NCI-H345 treated with DMSO at 0.1 percent for 48 hours (cell line): ENCODE results near the gene CDC42EP3.

Source experiments
- DNase-seq: peaks from one replicate; lab custom pipeline; 2025; ENCODE audit not compliant: unreplicated experiment; lab: John Stamatoyannopoulos, UW

The CDC42EP3 gene

DNA sequence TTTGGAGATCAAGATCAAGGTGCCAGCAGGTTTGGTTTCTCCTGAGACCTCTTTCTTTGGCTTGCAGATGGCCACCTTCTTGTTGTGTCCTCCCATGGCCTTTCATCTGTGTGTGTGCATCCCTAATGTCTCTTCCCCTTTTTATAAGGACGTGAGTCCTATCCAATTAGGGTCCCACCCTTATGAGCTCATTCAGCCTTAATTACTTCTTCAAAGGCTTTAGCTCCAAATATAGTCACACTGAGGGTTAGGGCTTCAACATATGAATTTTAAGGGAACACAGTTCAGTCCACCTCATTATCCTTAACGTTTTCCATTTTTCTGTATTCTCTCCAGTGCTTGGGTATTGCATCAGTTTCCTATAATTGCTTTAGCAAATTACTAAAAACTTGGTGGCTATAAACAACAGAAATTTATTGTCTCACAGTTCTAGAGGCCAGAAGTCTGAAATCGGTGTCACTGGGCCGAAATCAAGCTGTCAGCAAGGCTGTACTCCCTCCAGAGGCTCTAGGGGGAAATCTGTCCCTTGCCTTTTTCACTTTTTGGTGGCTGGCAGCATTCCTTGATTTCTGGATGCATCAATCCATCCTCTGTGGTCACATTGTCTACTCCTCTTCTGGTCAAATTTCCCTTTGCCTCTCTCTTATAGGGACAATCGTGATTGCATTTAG, 34.1 kb downstream of the CDC42EP3 start:
- DNase-seq = no peak

DNA sequence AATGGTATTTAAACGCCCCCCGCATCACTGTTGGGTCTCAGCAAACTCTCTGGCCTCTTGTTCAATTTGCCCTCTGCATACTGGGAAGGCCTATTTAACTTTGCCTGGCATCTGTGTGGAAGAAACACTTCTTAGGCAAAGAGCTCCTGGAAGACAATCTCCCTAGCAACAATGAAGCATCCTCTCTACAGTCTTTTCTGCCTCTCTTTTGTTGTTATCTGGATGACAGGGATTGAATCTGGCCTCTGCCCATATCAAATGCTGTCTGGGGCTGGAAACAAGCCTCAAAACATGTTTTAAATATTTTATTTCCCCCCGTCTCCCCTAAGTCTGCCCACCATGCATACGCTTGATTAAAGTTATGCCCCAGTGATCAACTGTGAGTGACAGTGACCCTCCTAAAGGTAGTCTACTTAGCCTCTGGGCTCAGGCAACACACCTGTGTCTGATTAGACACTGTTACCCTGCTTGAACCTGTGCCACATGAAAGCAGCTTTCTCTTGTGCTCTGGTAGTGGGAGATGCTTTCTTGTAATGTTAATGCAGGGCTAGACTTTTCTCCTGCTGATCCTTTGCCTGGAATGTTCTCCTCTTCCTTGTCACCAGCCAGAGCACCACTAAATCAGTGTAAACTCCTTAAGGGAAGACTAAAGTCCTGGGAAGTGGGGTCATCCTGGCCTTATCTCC, 34.9 kb downstream of the CDC42EP3 start:
- DNase-seq = no peak

DNA sequence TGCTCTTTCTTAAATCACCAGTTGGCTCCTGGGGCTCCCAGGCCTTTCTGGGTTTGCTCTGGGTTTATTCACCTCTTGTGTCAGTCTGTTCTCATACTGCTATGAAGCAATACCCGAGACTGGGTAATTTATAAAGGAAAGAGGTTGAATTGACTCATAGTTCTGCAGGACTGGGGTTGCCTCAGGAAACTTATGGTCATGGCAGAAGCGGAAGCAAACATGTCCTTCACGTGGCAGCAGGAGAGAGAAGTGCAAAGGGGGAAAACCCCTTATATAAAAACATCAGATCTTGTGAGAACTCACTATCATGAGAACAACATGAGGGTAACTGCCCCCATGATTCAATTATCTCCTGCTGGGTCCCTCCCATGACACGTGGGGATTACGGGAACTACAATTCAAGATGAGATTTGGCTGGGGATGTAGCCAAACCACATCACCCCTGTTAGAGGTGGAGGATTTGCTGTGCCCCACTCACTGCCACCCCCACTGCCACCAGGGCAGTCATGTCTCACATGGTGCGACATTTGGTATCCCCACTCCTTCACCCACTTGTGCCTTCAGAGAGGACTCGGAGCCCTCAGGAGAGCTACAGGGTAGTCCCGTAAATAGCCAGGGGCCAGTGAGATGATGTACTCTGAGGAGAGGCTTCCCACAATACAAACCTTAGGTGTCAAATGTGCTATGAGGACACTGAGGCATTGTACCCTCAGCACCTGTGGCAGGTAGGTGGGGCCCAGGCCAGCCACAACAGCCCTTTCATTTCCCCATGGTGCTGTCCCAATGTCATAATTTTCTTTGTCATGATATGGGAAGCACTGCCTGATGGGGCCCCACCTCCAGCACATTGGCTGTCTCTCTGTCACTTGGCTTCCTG, 35.7 kb downstream of the CDC42EP3 start:
- no peak for DNase-seq

DNA sequence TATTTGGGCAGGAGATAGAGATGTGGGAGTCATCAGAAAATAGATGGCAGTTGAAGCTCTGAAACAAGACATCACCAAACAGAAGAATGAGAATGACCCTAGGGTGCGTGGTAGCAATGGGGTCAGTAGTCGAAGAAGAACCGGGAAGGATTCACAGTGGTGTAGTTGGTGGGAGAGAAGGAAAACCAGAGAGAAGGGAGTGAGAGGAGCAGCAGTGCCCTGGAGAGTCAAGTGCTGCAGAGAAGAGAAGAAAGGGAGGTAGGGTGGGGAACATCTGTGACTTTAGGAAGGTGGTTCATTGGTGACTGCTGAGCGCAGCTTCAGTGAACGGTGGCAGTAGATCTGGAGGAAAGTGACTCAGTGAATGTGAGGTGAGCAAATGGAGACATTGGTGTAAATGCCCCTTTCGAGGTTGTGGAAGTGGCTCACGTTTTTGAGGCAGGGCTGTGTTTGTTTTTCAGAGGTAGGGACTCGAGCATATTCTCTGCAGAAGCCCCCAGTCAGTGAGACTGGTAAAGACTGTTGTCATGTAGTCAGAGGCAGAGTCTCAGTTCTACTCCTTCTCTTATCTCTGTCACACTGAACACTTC, 36.4 kb downstream of the CDC42EP3 start:
- no peak for DNase-seq

DNA sequence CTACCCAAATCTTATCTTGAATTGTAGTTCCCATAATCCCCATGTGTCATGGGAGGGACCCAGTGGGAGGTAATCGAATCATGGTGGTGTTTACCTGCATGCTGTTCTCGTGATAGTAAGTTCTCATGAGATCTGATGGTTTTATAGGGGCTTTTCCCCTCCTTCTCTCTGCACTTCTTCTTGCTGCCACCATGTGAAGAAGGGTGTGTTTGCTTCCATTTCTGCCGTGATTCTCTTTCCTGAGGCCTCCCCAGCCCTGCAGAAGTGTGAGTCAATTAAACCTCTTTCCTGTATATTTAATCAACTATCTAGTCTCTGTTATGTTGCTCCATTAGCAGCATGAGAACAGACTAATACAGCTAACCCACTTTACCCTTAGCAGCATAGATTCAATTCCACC, 37.6 kb downstream of the CDC42EP3 start:
- DNase-seq = no peak

DNA sequence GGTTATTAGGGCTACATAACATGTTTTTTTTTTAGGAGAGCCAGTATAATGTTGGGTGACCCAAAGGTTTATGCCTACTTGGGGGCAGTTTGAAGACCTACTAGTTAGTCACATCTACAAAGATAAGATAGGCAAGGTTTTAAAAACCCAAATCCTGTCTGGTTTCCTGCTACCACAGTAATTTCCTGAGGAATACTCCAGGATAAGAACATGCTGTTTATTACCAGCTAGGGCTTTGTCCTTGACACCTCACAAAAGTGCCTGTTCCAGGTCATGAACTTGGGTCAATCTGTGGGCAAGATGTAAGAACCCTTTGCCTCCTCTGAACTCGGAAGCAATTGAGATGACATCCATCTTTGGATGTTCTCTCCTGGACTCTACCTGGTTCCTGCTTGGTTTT, 38.2 kb downstream of the CDC42EP3 start:
- DNase-seq = no peak

DNA sequence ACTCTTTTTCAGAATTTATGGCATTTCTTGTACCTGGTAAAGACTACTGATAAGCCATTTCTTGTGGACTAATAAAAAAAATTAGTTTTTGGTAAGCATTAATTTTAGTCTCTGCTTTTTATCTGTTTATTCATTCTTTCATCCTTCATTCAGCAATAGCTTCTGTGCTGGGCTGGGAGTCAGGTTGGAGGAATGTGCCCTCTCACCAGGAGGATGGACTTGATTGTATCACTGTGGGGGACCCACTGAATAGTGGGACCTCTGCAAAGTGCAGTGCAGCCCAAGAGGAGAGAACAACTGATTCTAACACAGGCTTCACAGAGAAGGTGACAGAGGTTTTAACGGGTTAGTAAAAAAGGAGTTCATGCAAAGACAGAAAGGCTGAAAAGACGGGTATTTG, 39.1 kb downstream of the CDC42EP3 start:
- DNase-seq = no peak

DNA sequence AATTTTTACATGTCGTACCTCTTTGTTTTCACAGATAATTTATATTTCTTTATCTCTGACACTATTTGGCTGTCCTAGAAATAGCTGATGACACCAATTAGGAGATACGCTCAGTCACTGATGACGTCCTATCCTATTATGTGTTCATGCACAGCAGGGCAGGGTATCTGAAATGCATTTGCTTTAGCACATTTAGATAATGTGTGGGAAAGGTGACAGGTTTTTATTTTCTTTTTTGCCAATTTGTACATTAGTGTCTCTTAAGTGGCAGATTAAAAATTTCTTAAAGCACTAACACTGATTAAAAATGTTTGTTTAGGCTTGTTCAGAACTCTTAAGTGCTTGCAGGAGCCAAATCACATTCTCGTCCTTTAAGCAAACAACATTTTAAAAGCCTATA, 39.7 kb downstream of the CDC42EP3 start:
- DNase-seq = peak; percentile 53

DNA sequence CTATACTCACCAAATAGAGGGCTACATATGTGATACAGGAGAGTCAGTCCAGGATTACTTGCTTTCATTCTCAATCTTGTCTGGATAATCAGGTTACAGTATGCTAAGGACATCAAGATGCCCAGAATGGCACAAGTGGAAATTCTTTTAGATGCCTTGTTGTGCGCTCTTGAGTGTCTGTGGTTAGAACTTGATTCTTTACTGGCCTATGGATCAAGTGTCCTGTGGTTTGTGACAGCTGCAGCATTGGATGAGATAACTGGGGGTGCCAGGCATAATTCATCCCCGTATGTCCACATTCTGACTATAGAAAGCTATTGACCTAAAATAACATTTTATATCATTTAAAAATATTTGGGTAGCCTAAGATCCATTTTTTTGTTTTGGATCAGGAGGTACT, 40.1 kb downstream of the CDC42EP3 start:
- DNase-seq = no peak

DNA sequence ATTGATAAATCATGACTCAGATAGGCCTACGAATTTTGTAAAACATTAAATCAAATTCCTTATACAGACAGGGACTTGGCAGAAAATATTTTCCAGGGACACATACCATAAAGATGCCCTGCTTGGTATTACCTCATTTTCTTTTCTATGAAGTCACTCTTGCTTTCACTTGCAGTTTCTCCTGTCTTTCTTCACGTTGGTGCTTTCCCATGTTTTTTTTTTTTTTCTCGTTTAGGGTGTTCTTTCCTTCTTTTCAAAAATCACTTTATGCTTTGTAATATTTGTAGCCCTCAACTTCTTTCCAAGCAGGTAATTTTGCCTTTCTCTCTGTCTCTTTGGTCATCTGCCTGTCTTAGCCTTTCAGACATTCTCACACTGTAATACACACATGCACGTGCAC, 40.7 kb downstream of the CDC42EP3 start:
- no peak for DNase-seq

DNA sequence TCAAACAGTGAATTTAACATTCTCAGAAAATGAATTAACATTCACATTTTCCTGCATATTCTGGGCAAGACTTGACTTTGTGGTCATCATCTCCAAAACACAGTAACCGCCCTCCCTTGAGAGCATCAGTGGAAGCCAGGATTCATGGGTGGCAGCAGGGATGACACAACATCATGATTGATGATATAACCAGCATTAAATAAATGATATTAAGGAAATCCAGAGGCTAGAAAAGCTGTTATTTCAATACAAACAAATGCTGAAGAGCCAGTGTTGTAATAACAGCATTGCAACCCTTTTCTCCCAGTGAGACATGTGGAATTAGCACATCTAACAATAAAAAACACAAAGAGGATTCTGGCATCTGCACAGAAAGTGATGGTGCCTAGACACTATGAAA, 41.1 kb downstream of the CDC42EP3 start:
- no peak for DNase-seq

DNA sequence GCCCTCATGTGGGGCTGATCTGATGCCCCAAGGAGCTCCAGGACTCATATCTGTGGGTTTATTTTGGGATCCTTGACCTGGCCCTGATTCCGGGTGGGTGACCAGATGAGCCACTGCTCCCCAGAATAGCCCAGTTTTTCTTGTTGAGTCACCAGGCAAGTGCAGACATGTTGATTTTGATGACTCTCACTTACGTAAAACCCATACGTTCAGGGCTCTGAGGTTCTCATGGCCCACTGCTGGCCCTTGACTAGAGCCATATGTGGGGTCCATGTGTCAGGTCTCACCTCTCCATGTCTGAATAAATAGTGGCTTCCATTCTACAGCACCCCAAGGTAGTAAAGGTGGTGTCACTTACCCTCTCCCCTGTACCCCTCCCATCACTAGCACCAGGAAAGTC, 41.9 kb downstream of the CDC42EP3 start:
- DNase-seq = no peak

DNA sequence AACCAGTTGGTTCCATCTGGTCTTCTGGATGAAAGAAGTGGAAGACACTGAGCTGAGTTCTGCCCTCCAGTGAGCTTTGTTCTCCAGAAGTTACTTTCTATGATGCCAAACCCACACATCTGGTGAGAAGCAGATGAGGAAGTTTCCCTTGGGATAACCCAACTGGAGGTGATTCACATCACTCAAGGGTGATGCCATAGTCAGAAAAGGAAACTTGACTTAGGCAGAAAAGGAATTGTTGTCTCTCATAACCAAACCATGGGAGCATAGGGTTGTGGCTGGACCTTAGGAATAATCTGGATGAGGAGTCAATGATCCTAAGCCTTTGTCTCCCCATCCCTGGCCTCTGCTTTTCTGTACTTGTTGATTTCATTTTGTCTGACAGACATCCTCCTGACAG, 43.7 kb downstream of the CDC42EP3 start:
- no peak for DNase-seq

DNA sequence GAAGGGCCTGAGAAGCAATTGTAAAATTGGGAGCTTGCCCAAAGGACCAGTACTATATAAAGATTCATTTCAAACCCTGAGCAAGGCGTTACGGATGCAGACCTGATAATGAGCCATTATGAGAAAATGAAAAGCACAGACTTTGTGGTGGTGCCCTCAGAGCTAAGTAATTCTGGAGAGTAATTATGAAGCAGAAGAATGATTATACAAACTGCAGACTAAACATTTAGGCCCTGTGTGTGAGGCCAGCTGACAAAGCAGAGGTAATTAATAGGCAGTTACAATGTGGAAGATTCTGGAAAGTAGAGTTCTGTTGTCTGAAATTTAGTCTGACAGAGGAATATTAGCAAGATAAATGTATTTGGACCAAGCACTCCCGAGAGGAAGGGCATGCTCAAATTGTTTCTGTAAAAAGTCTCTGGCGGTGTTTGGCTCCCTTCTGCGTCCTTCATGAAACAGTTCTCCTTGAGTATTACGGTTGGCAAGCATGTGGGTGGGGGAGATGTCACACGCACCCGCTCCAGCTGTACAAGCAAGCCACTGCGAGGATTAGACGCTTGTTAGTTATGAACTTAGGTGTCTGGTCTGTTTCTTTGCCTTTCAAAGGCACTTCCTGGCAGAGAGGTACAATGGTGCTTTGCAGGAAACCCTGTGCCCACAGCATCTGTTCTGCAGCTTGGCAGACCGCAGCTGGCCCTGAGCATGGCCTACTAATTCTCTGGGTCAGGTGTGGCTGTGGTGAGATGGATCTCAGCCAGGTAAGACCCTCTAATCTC, 45.5 kb downstream of the CDC42EP3 start:
- DNase-seq = no peak

DNA sequence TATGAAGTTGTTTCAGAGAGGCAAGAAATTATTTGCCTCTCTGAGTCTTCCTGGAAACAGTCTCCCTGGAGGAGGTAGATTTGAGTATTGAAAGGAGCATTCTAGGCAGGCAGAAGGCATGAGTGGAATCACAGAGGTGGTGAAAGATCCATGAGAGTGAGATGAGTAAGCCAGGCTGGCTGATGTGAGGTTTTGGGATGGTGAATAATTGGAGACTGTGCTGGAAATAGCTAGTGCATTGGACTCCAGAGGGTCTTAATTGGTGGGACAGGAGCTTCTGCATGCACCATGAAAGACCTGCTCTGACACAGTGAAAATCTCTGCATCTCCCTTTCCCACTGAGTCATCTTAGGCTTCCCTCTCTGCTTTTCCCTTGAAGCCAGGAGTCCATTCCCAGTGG, 46.3 kb downstream of the CDC42EP3 start:
- DNase-seq = no peak

DNA sequence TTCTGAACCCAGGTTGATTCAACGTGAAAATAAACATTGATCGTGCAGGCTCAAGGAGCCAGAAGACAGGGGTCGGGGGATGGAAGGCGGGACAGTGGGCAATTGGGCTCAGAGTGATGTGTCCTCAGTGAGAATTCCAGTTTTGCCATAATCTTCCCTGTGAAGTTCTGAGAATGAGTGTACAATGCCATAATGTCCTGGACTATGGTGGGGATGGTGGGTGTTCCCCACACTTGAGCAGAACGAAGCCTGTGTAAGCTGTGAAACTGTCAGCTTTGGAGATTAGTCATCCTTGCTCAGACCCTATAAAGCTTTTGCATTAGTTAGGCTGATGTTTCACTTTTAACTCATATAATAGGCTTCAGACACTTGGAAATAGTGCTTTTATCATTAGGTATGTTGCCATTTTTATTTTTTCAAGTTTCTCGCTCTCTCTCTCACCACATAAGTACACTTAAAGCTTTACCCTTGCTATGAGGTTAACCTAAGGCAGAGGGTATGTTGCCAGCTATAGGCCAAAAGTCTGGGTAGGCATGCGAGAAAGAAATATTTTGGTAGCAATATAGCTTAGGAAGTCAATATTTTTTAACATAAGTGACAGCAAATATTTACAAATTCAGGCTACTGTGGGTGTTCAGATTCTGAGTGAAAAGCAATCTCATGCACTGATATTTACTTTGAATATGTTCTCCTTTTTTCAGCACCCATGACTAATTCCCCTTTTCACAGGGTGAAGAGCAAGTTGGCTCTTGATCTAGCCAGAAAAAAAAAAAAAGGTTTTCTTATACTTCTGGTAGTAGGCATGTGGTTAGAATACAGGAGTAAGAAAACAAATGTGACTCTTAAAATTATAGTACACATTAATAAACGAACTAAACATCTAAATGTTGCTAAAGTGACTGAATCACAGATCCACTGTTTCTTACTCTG, 47.2 kb downstream of the CDC42EP3 start:
- no peak for DNase-seq

DNA sequence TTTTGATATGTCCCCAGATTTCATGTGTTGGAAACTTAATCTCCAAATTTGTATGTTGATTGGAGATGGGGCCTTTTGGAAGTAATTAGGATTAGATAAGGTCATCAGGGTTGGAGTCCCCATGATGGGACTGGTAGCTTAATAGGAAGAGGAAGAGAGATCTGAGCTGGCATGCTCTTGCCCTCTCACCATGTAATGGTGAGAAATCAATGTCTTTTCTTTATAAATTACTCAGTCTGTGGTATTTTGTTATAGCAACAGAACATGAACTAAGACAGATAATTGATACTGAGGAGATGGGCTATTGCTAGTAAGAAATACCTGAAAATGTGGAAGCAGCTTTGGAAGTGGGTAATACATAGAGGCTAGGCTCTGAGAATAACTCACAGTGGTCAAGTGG, 48.0 kb downstream of the CDC42EP3 start:
- no peak for DNase-seq

DNA sequence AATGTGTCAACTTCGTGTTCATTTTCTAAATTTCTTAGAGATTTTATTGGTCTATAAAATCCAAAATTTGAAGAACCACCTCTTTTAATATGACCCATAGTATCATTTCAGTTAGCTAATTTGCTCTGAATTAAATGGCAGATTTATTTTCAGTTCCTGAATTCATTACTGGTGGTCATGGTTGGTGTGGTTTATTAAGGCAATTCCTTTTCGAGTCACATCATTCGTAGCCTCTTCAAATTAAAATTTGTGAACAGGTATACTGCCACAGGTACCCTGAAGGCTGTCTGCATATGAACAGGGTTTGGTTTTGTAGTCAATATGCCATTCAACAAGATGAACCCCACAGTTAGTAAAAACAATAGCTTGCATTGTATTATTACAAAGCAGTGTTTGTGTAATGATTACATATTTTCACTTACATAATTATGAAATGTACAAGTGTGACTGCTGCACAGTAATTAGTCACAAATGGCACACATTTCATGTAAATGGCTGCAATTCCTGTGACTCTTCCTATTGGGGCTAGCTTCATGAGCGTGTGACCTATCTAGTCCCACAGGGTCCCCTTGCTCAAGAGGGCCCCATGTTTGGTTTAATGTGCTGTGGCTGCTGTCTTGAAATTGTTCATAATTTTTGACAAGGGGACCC, 48.9 kb downstream of the CDC42EP3 start:
- DNase-seq = no peak

DNA sequence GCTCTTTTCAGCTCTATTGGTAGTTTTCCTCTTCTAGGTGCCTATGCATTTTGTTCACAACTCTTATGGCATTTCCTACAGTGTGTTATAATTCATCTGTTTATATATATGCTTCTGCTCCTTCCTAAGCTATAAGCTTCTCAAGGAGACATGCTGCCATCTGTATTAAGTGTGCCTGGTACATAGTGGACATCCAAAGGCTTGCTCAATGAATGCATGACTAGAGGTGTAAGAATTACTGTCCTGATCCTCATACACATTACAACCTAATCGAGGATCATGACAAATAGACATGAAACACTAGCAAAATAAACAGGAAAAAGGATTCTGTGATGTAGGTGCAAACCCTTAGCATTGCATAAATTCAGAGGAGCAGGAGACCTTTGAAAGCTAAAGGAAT, 50.2 kb downstream of the CDC42EP3 start:
- no peak for DNase-seq
